HG03064 (cell line): ENCODE data around the gene HHAT.

ENCODE experiments used
- ATAC-seq: cut with Tn5 transposase; IDR thresholded peaks from one replicate; pipeline ENCODE4 v1.9.1; 2021; ENCODE audit warnings: low read depth; ENCODE audit not compliant: unreplicated experiment

Gene HHAT

GRCh38 chr1:210434223-210434622 lies 105.5 kb downstream of the HHAT start:
- no peak for ATAC-seq

- ATAC-seq = no peak
These were observed 108.4 kb downstream of the HHAT start for GRCh38 chr1:210437111-210437510.

- ATAC-seq = no peak
These were observed 109.1 kb downstream of the HHAT start for GRCh38 chr1:210437781-210438180.

- no peak for ATAC-seq
These were observed 110.5 kb downstream of the HHAT start for GRCh38 chr1:210438928-210439841.

GRCh38 chr1:210440081-210440480 lies 111.4 kb downstream of the HHAT start:
- no peak for ATAC-seq

GRCh38 chr1:210441028-210441427 lies 112.3 kb downstream of the HHAT start:
- no peak for ATAC-seq

- ATAC-seq = no peak
These were observed 116.8 kb downstream of the HHAT start for GRCh38 chr1:210445485-210445884.

GRCh38 chr1:210445931-210446330 lies 117.2 kb downstream of the HHAT start:
- no peak for ATAC-seq

- peak; percentile 59 for ATAC-seq
These were observed 117.8 kb downstream of the HHAT start for GRCh38 chr1:210446479-210446878.

- ATAC-seq = no peak
These were observed 118.9 kb downstream of the HHAT start for GRCh38 chr1:210447456-210448057.

- ATAC-seq = no peak
These were observed 119.7 kb downstream of the HHAT start for GRCh38 chr1:210448297-210448892.

- no peak for ATAC-seq
These were observed 127.3 kb downstream of the HHAT start for GRCh38 chr1:210455840-210456603.

- ATAC-seq = no peak
These were observed 128.1 kb downstream of the HHAT start for GRCh38 chr1:210456731-210457255.

GRCh38 chr1:210457568-210457967 lies 128.9 kb downstream of the HHAT start:
- no peak for ATAC-seq

- no peak for ATAC-seq
These were observed 135.9 kb downstream of the HHAT start for GRCh38 chr1:210464519-210465039.

- ATAC-seq = no peak
These were observed 136.4 kb downstream of the HHAT start for GRCh38 chr1:210465150-210465549.

- ATAC-seq = no peak
These were observed 138.8 kb downstream of the HHAT start for GRCh38 chr1:210467440-210468043.

GRCh38 chr1:210469441-210469840 lies 140.7 kb downstream of the HHAT start:
- no peak for ATAC-seq

GRCh38 chr1:210475321-210475720 lies 146.6 kb downstream of the HHAT start:
- ATAC-seq = no peak

GRCh38 chr1:210475806-210476205 lies 147.1 kb downstream of the HHAT start:
- no peak for ATAC-seq
